LNCAP (cell line): ENCODE results near the gene TMEM63C.

Source experiments
- TF ChIP-seq, protein P1 (sequence below): fragments of 450-650 bp; IDR thresholded peaks from 2 replicates; pipeline ENCODE4 v1.5.1; 2017; ENCODE audit warnings: mild to moderate bottlenecking

Gene TMEM63C

DNA sequence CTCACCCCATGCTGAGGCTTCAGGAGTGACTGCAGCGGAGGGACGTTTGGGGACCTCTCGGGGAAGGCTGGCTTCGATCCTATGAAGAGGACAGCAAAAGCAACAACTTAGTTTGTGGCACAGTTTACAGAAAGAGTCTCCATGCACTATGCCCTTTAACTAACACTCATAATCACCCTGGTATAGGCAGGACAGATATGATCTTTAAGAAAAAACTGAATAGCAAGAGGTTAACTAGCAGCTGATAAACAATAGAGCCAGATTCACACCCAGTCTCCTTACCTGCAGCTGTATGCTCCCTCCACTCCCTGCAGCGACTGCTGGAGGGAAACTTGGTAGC, 27.4 kb downstream of the TMEM63C start:
- TF ChIP-seq, protein P1, sequence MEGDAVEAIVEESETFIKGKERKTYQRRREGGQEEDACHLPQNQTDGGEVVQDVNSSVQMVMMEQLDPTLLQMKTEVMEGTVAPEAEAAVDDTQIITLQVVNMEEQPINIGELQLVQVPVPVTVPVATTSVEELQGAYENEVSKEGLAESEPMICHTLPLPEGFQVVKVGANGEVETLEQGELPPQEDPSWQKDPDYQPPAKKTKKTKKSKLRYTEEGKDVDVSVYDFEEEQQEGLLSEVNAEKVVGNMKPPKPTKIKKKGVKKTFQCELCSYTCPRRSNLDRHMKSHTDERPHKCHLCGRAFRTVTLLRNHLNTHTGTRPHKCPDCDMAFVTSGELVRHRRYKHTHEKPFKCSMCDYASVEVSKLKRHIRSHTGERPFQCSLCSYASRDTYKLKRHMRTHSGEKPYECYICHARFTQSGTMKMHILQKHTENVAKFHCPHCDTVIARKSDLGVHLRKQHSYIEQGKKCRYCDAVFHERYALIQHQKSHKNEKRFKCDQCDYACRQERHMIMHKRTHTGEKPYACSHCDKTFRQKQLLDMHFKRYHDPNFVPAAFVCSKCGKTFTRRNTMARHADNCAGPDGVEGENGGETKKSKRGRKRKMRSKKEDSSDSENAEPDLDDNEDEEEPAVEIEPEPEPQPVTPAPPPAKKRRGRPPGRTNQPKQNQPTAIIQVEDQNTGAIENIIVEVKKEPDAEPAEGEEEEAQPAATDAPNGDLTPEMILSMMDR = no peak

DNA sequence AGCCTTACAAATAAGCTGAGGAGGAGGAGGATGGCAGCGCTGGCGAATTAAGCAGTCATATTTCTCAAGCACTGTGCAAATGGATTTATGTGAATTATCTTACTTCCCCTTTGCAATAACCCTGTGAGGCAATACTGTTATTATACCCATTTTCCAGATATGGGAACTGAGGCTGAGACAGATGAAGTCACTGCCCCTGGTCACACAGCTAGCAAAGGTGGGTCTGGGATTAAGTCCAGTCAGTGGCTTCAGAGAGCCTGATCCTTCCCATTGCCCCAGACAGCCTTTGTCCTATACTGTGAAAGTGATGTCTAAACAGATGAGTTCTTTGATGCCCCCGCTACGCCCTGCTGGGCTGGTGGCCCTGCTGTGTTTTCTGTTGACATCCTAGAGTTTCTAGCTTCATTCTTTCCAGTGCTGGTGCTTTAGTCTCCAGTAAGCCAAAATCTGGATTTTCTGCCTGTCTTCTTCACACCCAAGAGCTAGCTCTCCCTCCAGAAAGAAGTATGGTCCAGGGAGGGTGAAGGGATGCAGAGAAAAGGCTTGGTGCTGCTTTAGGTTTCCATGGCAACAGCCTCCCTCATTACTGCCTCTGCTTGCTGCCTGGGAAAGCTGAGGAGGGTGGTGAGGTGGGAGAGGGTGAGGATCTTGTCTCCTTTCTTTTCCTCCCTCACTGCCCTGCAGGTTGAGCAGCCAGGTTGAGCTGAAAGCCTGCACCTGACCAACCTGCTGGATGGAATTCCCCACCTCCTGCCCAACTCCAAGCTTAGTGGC, 30.7 kb downstream of the TMEM63C start:
- TF ChIP-seq, protein P1 = no peak

DNA sequence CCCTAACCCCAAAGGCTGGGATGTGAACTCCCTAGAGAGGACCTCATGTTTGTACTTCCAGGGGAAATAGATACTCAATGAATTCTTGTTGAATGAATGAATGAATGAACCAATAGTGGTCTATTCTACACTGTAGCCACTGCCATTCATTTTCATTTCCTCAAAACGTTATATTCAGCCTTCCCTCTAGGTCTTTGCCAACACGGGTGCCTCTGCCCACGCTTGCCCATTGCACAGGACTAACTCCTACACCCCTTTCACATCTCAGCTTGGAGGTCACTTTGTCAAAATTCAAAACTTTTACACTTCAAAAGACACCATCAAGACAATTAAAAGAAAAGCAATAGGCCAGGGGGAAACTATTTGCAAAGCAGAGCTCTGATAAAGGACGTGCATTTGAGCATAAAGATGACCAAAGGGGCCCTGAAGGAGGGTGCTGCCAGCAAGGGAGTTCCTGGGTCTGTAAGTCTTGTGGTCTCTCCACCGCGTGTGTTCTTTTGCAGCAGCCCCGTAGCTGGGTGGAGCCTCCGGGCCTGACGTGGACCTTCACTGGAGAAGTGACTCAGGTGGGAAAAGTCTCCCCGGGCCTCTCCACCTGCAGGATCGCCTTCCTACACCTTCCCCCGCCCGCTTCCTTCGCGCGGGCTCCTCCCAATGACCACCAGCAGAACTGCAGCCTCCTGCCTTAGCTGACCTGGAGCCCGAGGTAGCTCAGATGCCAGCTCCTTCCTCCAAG, 31.5 kb downstream of the TMEM63C start:
- TF ChIP-seq, protein P1 = peak; percentile 94

DNA sequence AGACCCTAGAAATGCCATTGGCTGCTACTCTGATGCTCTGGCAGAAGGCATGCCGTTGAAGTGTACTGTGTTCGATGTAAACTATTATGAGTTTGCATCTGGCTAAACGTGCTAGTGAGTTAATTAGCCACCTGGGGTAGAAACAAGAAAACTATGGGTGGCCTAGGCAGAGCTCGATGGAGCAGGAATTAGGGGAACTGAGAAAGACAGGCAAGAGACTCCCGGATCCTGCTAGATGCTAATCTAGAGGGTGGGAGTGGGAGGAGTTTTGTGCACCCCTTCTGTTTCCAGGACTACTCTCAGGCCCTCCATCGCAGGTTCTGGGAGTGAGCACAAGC, 32.0 kb downstream of the TMEM63C start:
- TF ChIP-seq, protein P1 = no peak; the same call in 1 of the 2 replicates

DNA sequence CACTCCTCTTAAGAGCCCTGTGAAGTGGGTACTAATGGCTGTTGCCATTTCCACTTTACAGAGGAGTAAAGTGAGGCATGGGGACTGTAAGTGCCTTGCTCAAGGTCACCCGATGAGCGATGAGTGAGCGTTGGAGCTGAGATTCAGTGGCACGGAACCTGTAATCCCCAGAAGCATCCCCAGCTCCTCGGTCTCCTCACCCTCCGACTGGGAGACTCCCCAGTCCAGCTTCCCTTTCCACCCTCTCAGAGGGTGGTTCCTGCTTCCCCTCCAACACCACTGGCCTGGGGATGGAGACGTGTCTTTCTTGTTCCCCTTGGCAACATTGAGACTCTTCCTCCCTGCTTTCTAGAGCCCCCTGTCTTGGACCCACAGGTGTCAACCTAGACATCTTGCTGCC, 32.6 kb downstream of the TMEM63C start:
- TF ChIP-seq, protein P1 = no peak

DNA sequence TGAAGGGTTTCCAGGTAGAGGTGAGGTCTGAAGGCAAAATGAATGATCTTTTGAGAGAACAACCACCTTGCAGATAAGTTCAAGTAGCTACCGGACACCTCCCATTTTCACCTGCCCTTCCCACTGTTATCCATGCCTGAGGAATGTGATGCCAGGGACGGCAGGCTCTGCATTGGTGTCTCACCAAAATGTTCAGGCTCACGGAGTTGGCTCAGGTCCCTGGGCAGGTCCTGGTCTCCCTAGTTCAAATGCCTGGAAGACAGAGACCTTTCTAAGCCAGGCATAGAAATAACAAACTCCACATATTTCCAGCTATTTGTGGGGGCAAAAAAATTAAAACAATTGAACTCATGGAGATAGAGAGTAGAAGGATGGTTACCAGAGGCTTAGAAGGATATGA, 36.0 kb downstream of the TMEM63C start:
- TF ChIP-seq, protein P1 = no peak

DNA sequence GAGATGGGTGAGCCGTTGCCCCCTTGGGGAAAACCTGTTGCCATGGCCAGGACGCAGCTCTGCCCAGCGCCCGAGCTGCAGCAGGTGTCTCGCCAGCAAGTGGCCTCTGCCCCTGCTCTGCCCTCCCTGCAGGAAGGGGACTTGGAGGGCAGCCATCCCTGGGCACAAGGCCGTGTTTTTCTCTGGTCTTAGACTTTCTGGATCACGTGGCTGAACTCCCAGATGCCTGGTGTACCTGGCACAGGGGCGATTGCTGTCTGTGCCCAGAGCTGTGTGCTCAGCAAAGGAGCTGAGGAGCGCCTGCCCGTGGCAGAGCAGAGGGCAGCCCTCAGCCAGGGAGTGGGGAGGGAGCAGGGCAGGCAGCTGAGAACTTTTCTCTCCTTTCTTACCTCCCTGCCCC, 38.0 kb downstream of the TMEM63C start:
- TF ChIP-seq, protein P1 = no peak; the same call in 1 of the 2 replicates
